Body of pancreas (tissue), 4 donors: Measurements from ENCODE around the gene RNU5B-1.

Experiments
- POLR2A ChIP-seq, 3 donors: fragments of 450-650 bp; IDR thresholded peaks; one replicate each; pipeline ENCODE4 v1.6.1; 2016; ENCODE audit warnings: antibody characterized with exemption in 3 of 3, mild to moderate bottlenecking in 2 of 3
- TF ChIP-seq, protein P1 (sequence below), 7 experiments: fragments of 450-650 bp in 4 of 7; fragments of 200-600 bp in 3 of 7; sonication (generic) in 3 of 7; IDR thresholded peaks; one replicate each; pipeline ENCODE4 v1.5.1; 2016 to 2019; ENCODE audit warnings: antibody characterized with exemption in 7 of 7

DNA sequence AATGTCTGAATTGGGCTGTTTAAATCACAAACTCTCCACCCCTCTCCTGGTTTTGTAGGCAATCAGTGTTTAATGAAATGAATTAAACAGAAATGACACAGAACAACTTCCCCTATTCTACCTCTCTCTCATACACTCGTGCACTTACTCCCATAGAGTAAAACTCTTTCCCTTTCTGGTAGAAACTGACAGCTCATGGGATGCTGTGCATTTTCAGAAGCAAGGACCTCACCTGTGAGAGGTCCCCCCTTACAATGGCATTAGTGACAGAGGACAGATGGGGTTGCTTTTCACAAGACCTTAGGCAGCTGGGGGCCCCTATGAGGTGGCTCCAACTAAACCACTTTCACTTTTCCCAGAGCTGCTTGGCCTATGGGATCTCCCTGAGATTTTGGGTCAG is 49.7 kb upstream of the RNU5B-1 start:
- TF ChIP-seq, protein P1, sequence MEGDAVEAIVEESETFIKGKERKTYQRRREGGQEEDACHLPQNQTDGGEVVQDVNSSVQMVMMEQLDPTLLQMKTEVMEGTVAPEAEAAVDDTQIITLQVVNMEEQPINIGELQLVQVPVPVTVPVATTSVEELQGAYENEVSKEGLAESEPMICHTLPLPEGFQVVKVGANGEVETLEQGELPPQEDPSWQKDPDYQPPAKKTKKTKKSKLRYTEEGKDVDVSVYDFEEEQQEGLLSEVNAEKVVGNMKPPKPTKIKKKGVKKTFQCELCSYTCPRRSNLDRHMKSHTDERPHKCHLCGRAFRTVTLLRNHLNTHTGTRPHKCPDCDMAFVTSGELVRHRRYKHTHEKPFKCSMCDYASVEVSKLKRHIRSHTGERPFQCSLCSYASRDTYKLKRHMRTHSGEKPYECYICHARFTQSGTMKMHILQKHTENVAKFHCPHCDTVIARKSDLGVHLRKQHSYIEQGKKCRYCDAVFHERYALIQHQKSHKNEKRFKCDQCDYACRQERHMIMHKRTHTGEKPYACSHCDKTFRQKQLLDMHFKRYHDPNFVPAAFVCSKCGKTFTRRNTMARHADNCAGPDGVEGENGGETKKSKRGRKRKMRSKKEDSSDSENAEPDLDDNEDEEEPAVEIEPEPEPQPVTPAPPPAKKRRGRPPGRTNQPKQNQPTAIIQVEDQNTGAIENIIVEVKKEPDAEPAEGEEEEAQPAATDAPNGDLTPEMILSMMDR (IDR thresholded peaks at IDR 0.05): no peak
- no peak for TF ChIP-seq POLR2A (IDR thresholded peaks at IDR 0.05)
